GM18873 (cell line): ENCODE data around the gene CXCR5.

Source experiments
- ATAC-seq: cut with Tn5 transposase; IDR thresholded peaks from one replicate; pipeline ENCODE4 v1.9.1; 2021; ENCODE audit warnings: mild to moderate bottlenecking, moderate library complexity, moderate number of reproducible peaks; ENCODE audit not compliant: unreplicated experiment, low FRiP score

The CXCR5 gene

GRCh38 chr11:118923721-118924587, 40.3 kb downstream of the CXCR5 start:
- ATAC-seq: no peak

- ATAC-seq: no peak
Measured at GRCh38 chr11:118924591-118925585, 41.2 kb downstream of the CXCR5 start.

- no peak for ATAC-seq
Measured at GRCh38 chr11:118927554-118928100, 43.9 kb downstream of the CXCR5 start.

GRCh38 chr11:118928101-118928869, 44.6 kb downstream of the CXCR5 start:
- peak; percentile 39 for ATAC-seq

- ATAC-seq: no peak
Measured at GRCh38 chr11:118928870-118929500, 45.3 kb downstream of the CXCR5 start.

- no peak for ATAC-seq
Measured at GRCh38 chr11:118929501-118930093, 45.9 kb downstream of the CXCR5 start.

GRCh38 chr11:118930094-118930712, 46.5 kb downstream of the CXCR5 start:
- no peak for ATAC-seq

GRCh38 chr11:118931571-118931970, 47.9 kb downstream of the CXCR5 start:
- ATAC-seq: no peak

- ATAC-seq: no peak
Measured at GRCh38 chr11:118933486-118933885, 49.8 kb downstream of the CXCR5 start.

- ATAC-seq: no peak
Measured at GRCh38 chr11:118935376-118935775, 51.7 kb downstream of the CXCR5 start.

GRCh38 chr11:118938491-118939403, 55.1 kb downstream of the CXCR5 start:
- no peak for ATAC-seq

- no peak for ATAC-seq
Measured at GRCh38 chr11:118939404-118939915, 55.8 kb downstream of the CXCR5 start.

- no peak for ATAC-seq
Measured at GRCh38 chr11:118939953-118940598, 56.4 kb downstream of the CXCR5 start.

- no peak for ATAC-seq
Measured at GRCh38 chr11:118947091-118947490, 63.4 kb downstream of the CXCR5 start.
